ENCODE results near the gene GPHA2. TPM values are rescaled to one million over a fixed set of nuclear protein-coding genes. Genes with fewer than 3 reads are reported as not detected.

Gene GPHA2
- total and polyA plus RNA-seq, 2 of the 13 experiments (the other 11 are each of a cell fraction or from before 2014, with no cell fraction given) = 13.0 to 19.1 TPM

- TF ChIP-seq HMGXB4 (CRISPR knock-in tag; IDR thresholded peaks at IDR 0.05; ENCODE audit: borderline replicate concordance in 1 of 2, low read depth in 1 of 2) (peak; percentile 30 to 77; a peak in 3 of 4 replicates), ZFP90 (CRISPR knock-in tag; IDR thresholded peaks at IDR 0.05; ENCODE audit: borderline replicate concordance) (peak; percentile 43), KDM3A (CRISPR knock-in tag; IDR thresholded peaks at IDR 0.05; ENCODE audit: low read depth) (no peak), JUND (CRISPR knock-in tag; IDR thresholded peaks at IDR 0.05) (0 out of 2 replicates have a peak, but pooled peaks have one; percentile 32), ZNF674 (CRISPR knock-in tag; IDR thresholded peaks at IDR 0.05; ENCODE audit: low read depth) (no peak), ZNF446 (CRISPR knock-in tag; IDR thresholded peaks at IDR 0.05) (peak; percentile 61; the same call in 1 of the 2 replicates), PRDM15 (CRISPR knock-in tag; IDR thresholded peaks at IDR 0.05) (no peak), E2F2 (CRISPR knock-in tag; IDR thresholded peaks at IDR 0.05; ENCODE audit: borderline replicate concordance) (peak; percentile 68; the same call in 1 of the 2 replicates), MED1 (CRISPR knock-in tag; IDR thresholded peaks at IDR 0.05) (peak; percentile 51; the same call in 1 of the 2 replicates), EEA1 (CRISPR knock-in tag; IDR thresholded peaks at IDR 0.05; ENCODE audit: borderline replicate concordance) (0 out of 2 replicates have a peak, but pooled peaks have one; percentile 75), HMGXB3 (CRISPR knock-in tag; IDR thresholded peaks at IDR 0.05; ENCODE audit: borderline replicate concordance) (no peak), HES4 (CRISPR knock-in tag; IDR thresholded peaks at IDR 0.05; ENCODE audit: borderline replicate concordance) (peak; percentile 36; the same call in 1 of the 2 replicates), EP300 (IDR thresholded peaks at IDR 0.05; ENCODE audit: low read depth in 2 of 2, low read length in 2 of 2) (no peak), EP300 (CRISPR knock-in tag; IDR thresholded peaks at IDR 0.05; ENCODE audit: borderline replicate concordance) (no peak), ZNF709 (CRISPR knock-in tag; IDR thresholded peaks at IDR 0.05) (0 out of 2 replicates have a peak, but pooled peaks have one; percentile 56), ZBTB7A (CRISPR knock-in tag; IDR thresholded peaks at IDR 0.05) (peak; percentile 70), ZNF775 (CRISPR knock-in tag; IDR thresholded peaks at IDR 0.05; ENCODE audit: borderline replicate concordance) (no peak)
Measured at GRCh38 chr11:64934682-64935358, 873 bp downstream of the GPHA2 start (continued).

All from HepG2 (cell line).